Measurements from ENCODE around the gene KCNH3.
A peak's percentile ranks its signal among the peaks of the same experiment; 100 is the strongest.

Gene KCNH3

GRCh38 chr12:49537752-49538509 is 899 bp upstream of the KCNH3 start:
- H3K27ac ChIP-seq = no peak overlapping the region
- H3K79me2 ChIP-seq = no peaks in the 10 kb centered on the region
- H2AFZ ChIP-seq = peak overlapping the region; percentile 88
- H3K4me2 ChIP-seq (ENCODE audit: low read length) = peak overlapping the region; percentile 74
- no peaks in the 10 kb centered on the region for H3K9me3 ChIP-seq (ENCODE audit: control insufficient read depth, low read length)
- no peak for TF ChIP-seq CTCF (IDR thresholded peaks at IDR 0.05)
- no peaks in the 10 kb centered on the region for H3K27me3 ChIP-seq (ENCODE audit: control insufficient read depth, insufficient read depth, low read length)
- H3K4me3 ChIP-seq (ENCODE audit: low read depth, low read length) = peak overlapping the region; percentile 53
- no peaks in the 10 kb centered on the region for H3K36me3 ChIP-seq (ENCODE audit: control insufficient read depth, insufficient read depth, low read length)
- peaks cover 3% of the 10 kb centered on the region for H3K4me1 ChIP-seq
- no peak overlapping the region for H3K9ac ChIP-seq

- Histone ChIP-seq H3K9me3 (ENCODE audit: control insufficient read depth, low read length) (no peaks in the 10 kb centered on the region), H3K4me3 (ENCODE audit: low read depth, low read length) (peak overlapping the region; percentile 42), H3K4me1 (peaks cover 3% of the 10 kb centered on the region), H3K4me2 (ENCODE audit: low read length) (peak overlapping the region; percentile 52), H3K9ac (no peak overlapping the region), H3K27ac (no peak overlapping the region), H3K79me2 (no peaks in the 10 kb centered on the region), H3K27me3 (ENCODE audit: control insufficient read depth, insufficient read depth, low read length) (no peaks in the 10 kb centered on the region), H3K36me3 (ENCODE audit: control insufficient read depth, insufficient read depth, low read length) (no peaks in the 10 kb centered on the region), H2AFZ (peak overlapping the region; percentile 43)
- TF ChIP-seq CTCF (IDR thresholded peaks at IDR 0.05) = no peak
Measured at GRCh38 chr12:49539406-49540228, 787 bp downstream of the KCNH3 start.

- TF ChIP-seq CTCF (IDR thresholded peaks at IDR 0.05) = no peak
- Histone ChIP-seq H3K27me3 (ENCODE audit: control insufficient read depth, insufficient read depth, low read length) (no peaks in the 10 kb centered on the region), H3K4me1 (peaks cover 3% of the 10 kb centered on the region)
Measured at GRCh38 chr12:49540229-49541139, 1.7 kb downstream of the KCNH3 start.

GRCh38 chr12:49541140-49541861 is 2.5 kb downstream of the KCNH3 start:
- Histone ChIP-seq H3K9ac (no peak overlapping the region), H3K4me3 (ENCODE audit: low read depth, low read length) (no peak overlapping the region), H3K4me2 (ENCODE audit: low read length) (no peak overlapping the region), H3K36me3 (ENCODE audit: control insufficient read depth, insufficient read depth, low read length) (no peaks in the 10 kb centered on the region), H3K79me2 (no peaks in the 10 kb centered on the region), H3K9me3 (ENCODE audit: control insufficient read depth, low read length) (no peaks in the 10 kb centered on the region), H3K27ac (no peak overlapping the region), H2AFZ (no peak overlapping the region), H3K27me3 (ENCODE audit: control insufficient read depth, insufficient read depth, low read length) (no peaks in the 10 kb centered on the region), H3K4me1 (peaks cover 3% of the 10 kb centered on the region)
- no peak for TF ChIP-seq CTCF (IDR thresholded peaks at IDR 0.05)

More at GRCh38 chr12:49540229-49541139, 1.7 kb downstream of the KCNH3 start:
- Histone ChIP-seq H3K79me2 (no peaks in the 10 kb centered on the region), H3K9me3 (ENCODE audit: control insufficient read depth, low read length) (no peaks in the 10 kb centered on the region), H3K4me3 (ENCODE audit: low read depth, low read length) (no peak overlapping the region), H3K27ac (no peak overlapping the region), H2AFZ (no peak overlapping the region), H3K4me2 (ENCODE audit: low read length) (peak overlapping the region; percentile 52), H3K36me3 (ENCODE audit: control insufficient read depth, insufficient read depth, low read length) (no peaks in the 10 kb centered on the region), H3K9ac (no peak overlapping the region)

Measured in parathyroid adenoma (tissue), 2 donors.